Hepatocyte (in vitro differentiated cells): ENCODE data around the gene ACY1.

ENCODE experiments used
- CTCF ChIP-seq: fragments of 200-600 bp; sonication (generic); IDR thresholded peaks from 2 replicates; pipeline ENCODE4 v1.5.1; 2016; ENCODE audit warnings: antibody characterized with exemption, mild to moderate bottlenecking; ENCODE audit not compliant: poor library complexity
- EZH2 ChIP-seq: fragments of 200-600 bp; sonication (generic); IDR thresholded peaks from 2 replicates; pipeline ENCODE4 v1.6.1; 2016; ENCODE audit warnings: antibody characterized with exemption, mild to moderate bottlenecking, borderline replicate concordance
- EZH2phosphoT487 ChIP-seq: fragments of 200-600 bp; sonication (generic); IDR thresholded peaks from one replicate; pipeline ENCODE4 v1.6.1; 2018; ENCODE audit warnings: antibody characterized with exemption, mild to moderate bottlenecking, low read depth, moderate library complexity; ENCODE audit not compliant: unreplicated experiment, severe bottlenecking

DNA sequence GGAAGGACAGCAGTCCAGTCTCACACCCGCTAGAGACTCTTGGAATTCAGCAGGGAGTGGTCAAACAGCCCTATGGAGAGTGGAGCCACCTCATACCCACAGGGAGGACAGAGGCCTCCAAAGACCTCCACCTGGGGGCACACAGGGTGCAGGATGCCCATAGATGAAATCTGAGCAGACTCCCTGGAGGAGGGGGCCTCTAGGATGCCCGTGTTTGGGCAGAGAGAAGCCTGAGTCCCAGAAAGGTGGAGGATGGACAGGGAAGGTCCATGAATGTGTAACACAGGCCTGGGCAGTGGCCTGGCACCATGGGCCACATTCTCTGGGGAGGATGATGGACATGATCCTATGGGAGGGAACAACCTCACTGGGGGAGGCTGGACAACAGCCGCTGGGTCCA is 51.3 kb downstream of the ACY1 start:
- TF ChIP-seq CTCF = no peak
- TF ChIP-seq EZH2 = no peak
- TF ChIP-seq EZH2phosphoT487 = no peak
